ENCODE data around the gene IL21R. TPM values are rescaled to one million over a fixed set of nuclear protein-coding genes. Genes with fewer than 3 reads are reported as not detected.

IL21R gene
- total RNA-seq, 1 donor from 2014 or later, result 0.40 TPM

GRCh38 chr16:27364493-27365141, 37.4 kb upstream of the IL21R start:
- TF ChIP-seq, protein P1, sequence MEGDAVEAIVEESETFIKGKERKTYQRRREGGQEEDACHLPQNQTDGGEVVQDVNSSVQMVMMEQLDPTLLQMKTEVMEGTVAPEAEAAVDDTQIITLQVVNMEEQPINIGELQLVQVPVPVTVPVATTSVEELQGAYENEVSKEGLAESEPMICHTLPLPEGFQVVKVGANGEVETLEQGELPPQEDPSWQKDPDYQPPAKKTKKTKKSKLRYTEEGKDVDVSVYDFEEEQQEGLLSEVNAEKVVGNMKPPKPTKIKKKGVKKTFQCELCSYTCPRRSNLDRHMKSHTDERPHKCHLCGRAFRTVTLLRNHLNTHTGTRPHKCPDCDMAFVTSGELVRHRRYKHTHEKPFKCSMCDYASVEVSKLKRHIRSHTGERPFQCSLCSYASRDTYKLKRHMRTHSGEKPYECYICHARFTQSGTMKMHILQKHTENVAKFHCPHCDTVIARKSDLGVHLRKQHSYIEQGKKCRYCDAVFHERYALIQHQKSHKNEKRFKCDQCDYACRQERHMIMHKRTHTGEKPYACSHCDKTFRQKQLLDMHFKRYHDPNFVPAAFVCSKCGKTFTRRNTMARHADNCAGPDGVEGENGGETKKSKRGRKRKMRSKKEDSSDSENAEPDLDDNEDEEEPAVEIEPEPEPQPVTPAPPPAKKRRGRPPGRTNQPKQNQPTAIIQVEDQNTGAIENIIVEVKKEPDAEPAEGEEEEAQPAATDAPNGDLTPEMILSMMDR (IDR thresholded peaks at IDR 0.05), result no peak
- Mint-ChIP-seq H3K4me1 (ENCODE audit: unreplicated experiment) (peaks cover 12% of the 10 kb centered on the region), H3K9me3 (ENCODE audit: unreplicated experiment) (no peaks in the 10 kb centered on the region), H3K4me3 (ENCODE audit: unreplicated experiment) (no peak overlapping the region), H3K36me3 (ENCODE audit: unreplicated experiment) (peaks cover 6% of the 10 kb centered on the region), H3K27me3 (ENCODE audit: unreplicated experiment) (no peaks in the 10 kb centered on the region), H3K27ac (ENCODE audit: unreplicated experiment) (no peak overlapping the region)
- no peak for DNase-seq (ENCODE audit: extremely low spot score, unreplicated experiment)

DNA sequence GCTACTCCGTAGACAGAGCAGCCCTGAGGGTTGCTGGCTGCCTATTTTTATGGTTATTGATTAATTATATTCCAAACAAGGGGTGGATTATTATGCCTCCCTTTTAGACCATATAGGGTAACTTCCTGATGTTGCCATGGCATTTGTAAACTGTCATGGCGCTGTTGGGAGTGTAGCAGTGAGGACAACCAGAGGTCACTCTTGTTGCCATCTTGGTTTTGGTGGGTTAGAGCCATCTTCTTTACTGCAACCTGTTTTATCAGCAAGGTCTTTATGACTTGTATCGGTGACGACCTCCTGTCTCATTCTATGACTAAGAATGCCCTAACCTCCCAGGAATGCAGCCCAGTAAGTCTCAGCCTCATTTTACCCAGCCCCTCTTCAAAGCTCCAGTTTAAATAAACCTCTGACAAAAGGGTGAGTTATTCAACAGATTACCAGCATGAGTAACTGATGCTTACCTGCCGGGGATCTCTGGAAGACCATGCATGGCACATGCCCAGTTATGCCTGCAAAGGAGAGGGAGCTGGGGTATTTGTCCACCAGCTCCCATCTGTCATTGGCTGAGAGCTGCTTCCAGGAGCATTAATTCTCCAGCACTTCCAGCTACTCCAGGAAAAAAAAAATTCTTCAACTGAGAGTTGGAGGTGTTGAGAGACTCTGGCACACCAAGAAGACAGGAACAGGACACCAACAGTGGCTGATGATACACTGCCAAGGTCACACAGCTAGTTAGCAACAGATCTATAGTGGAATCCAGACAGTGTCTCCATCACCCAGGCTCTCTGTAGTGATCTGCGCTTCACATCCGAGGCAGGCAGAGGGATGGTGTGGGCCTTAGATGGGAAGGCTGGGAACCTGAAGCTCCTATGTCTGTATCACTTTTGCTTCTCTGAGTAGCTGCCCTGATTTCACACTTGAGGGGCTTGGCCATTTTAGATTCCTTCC, 36.6 kb upstream of the IL21R start:
- TF ChIP-seq, protein P1 (IDR thresholded peaks at IDR 0.05), result no peak
- H3K9me3 Mint-ChIP-seq (ENCODE audit: unreplicated experiment), result peaks cover 4% of the 10 kb centered on the region
- H3K4me1 Mint-ChIP-seq (ENCODE audit: unreplicated experiment), result peaks cover 12% of the 10 kb centered on the region
- peaks cover 6% of the 10 kb centered on the region for H3K36me3 Mint-ChIP-seq (ENCODE audit: unreplicated experiment)
- H3K27me3 Mint-ChIP-seq (ENCODE audit: unreplicated experiment), result no peaks in the 10 kb centered on the region
- no peak overlapping the region for H3K4me3 Mint-ChIP-seq (ENCODE audit: unreplicated experiment)
- no peak overlapping the region for H3K27ac Mint-ChIP-seq (ENCODE audit: unreplicated experiment)
- no peak for DNase-seq (ENCODE audit: extremely low spot score, unreplicated experiment)

DNA sequence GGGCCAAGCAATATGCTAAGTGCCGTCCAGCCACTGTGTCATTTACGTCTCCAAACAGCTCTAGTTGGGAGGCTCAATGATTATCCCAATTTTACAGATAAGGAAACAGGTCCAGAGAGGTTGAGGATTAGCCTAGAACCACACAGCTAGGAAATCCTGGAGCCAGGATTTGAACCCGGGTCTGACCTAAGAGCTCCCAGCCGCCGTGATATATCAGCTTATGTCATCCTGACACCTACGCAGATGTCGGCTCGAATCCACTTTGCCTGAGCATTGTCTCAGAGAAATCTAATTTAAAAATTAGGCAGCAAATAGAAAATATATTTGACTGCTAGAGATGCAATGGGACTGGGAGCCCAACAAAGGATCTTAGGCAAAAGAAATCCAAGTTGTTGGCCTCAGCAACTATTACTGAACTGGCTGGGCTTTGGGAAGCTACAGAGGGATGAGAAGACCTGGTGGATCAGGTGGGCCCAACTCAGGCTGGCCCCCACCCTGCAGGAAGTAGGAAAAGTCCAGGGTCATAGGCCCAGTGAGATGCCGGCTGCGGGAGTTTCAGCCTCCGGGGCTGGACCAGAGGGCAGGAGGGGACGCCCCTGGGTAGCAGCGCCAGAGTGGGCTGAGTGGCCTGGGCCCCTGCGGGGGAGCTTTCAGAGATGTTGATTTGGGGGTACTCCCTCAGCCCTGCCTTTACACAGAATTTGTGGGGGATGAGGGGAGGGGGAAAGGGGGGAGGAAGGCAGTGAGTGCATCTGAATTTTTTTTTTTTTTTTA, 35.1 kb upstream of the IL21R start:
- no peak for DNase-seq (ENCODE audit: extremely low spot score, unreplicated experiment)
- Mint-ChIP-seq H3K27me3 (ENCODE audit: unreplicated experiment) (no peaks in the 10 kb centered on the region), H3K36me3 (ENCODE audit: unreplicated experiment) (peaks cover 4% of the 10 kb centered on the region), H3K27ac (ENCODE audit: unreplicated experiment) (no peak overlapping the region), H3K9me3 (ENCODE audit: unreplicated experiment) (peaks cover 7% of the 10 kb centered on the region), H3K4me3 (ENCODE audit: unreplicated experiment) (no peak overlapping the region), H3K4me1 (ENCODE audit: unreplicated experiment) (peaks cover 12% of the 10 kb centered on the region)
- TF ChIP-seq, protein P1 (IDR thresholded peaks at IDR 0.05), result no peak

DNA sequence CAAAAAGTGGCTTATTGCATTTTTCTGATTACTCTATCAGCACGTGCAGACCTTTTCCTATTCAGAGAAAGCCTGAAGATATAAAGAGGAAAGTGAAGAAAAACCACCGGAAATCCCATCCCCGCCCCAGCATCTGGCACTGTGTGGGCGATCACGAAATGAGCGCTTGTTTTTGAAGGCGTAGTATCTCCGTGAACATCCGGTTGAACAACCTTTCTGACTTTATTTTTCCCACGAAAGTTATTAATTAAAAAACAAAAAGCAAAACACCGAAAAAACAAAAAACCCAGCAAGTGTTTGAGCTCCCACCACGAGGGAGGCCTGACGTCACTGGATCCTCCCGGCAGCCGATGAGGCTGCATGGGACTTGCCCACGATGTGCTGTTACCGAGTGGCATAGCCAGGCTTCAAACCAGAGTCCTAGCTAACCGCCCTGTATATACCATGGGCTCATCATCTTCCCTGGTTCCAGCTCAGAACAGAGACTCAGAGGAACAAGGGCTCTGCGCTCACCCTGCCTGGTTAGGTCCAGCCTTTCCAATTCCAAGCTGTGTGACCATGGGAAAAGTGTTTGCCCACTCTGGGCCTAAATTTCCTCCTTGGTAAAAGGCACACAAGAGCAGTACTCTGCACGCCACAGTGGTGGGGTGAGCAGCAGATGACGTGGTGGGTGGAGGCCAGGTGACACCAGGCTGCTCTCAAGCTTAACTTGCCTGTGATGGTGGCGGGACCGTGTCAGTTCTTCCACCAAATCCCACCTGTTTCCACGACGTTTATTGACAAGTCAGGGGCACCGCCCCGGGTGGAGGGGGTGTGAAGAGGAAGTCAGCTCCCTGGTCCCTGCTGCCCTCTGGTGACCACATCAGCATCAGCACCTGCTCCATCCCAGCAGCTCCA, 34.3 kb upstream of the IL21R start:
- Mint-ChIP-seq H3K4me3 (ENCODE audit: unreplicated experiment) (no peak overlapping the region), H3K27me3 (ENCODE audit: unreplicated experiment) (no peaks in the 10 kb centered on the region), H3K27ac (ENCODE audit: unreplicated experiment) (peak overlapping the region; percentile 41), H3K36me3 (ENCODE audit: unreplicated experiment) (no peaks in the 10 kb centered on the region), H3K9me3 (ENCODE audit: unreplicated experiment) (peaks cover 7% of the 10 kb centered on the region), H3K4me1 (ENCODE audit: unreplicated experiment) (peaks cover 12% of the 10 kb centered on the region)
- TF ChIP-seq, protein P1 (IDR thresholded peaks at IDR 0.05), result peak; percentile 95
- DNase-seq (ENCODE audit: extremely low spot score, unreplicated experiment), result peak; percentile 89
